HL-60/S4 treated with retinoic acid at 250 ng/mL for 4 days and 3 days (cell line): ENCODE results near the gene KRT4.

Source experiments
- in situ Hi-C: fragments of 300-500 bp; cut with MboI; formaldehyde crosslinking; loops from 2 replicates; pipeline ENCODE4 v1.7.0; 2022; ENCODE audit warnings: low sequenced_read_pairs

Gene KRT4

DNA sequence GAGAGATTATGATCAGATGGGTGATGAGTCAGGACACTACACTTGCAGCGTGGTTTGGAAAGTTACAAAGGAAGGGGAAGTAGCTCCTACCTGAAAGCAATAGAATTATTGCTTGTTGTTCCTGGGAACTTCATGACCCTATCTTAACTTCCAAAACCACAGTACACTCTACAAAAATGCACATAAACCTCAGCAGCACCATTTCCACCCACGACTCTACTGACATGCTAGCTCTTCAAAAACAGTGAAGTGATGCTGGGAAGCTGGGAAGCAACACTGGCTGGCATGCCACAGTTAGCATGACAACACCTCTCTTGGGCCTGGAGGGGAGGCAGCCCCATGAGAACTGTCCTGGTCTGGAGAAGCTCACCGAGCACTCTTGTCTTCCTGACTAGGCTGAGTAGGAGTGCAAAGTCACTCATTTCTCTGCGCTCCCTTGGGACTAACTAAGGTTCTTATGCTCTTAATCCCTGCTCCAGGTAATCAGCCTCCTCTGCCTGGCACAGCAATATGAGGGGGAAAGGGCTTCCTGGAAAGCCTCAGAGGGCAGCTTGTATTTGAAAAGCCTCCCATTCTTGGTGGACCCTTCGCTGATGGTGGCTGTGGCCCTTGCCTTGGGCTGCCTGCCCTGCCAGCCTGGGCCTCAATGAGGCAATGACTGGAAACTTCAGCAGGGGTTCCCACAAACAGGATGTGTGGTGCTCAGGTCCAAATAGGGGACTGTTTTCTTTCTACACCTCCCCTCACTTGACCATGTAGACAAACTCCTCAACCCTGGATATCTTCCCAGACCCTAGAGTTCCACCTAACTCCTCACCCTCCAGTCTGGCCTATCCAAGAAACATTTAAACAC lies 19.2 kb downstream of the KRT4 start:
- in situ Hi-C loops = no loop called here

DNA sequence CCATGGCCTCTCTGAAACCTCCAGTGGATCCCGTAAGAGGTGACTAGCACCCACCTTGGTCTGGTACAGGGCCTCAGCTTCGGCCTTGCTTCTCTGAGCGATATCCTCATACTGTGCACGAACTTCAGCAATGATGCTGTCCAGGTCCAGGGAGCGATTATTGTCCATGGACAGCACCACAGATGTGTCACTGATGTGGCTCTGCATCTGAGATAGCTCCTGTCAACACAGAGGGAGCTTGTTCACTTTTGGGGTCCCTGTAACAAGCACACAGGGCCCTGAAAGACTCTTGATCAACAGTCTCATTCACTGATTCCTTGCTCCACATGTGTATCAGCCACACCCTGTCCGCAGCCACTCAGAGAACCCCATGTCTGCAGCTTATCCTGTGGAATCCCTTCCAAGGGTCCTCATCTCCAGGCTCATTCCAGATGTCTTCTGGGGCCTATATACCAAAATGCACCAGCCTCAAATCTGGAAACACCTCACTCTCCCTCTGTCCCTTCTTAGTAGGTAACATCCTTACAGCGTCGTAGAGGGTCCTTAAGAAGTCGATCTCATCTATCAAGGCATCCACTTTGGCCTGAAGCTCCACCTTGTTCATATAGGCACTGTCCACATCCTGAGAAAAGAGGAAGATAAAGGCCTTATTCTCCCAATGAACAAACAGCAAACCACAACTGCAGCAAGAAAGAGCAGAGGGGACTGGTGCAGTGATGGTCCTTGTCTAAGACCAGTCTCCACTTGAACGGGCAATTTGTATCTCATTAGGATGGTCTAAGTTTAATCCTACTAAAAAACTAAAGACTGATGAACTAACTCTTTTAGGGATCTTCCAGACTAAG lies 21.5 kb downstream of the KRT4 start:
- in situ Hi-C loops = no loop called here

DNA sequence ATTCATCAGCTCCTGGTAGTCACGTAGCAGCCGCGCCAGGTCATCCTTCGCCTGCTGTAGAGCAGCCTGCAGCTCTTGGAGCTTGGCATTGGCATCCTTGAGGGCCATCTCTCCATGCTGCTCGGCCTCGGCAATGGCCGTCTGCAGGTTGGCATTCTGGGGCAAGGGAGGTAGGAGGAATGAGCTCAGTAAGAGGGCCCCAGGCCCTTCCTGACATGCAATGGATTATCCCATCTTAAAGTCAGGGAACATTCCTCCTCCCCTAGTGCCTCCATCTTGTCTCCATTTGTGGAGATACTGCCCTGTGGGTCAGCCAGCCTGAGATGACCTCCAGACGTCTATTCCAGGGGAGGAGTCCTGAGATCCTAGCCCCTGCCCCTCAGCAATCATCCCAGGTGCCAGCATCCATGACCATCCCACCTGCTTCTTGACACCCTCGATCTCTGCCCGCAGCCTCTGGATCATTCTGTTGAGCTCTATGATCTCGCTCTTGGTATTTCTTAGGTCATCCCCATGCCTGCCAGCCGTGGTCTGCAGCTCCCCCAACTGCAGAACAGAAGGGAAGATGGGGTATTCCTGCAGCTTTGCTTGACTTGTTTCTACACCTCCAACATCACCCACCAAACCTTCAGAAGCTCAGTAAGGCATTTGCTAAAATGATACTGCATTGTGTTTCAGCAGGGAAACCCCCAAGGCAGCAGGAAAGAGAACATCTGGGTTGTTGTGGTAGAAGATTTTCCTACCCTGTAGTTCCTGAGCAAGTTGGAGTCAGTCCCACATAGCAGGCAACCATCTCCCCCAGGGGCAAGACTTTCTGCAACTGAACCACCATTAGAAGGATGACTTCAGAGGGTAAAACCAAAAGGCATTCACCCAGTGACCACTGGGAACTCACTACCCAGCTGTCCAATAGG lies 22.4 kb downstream of the KRT4 start:
- in situ Hi-C loops = no loop called here

DNA sequence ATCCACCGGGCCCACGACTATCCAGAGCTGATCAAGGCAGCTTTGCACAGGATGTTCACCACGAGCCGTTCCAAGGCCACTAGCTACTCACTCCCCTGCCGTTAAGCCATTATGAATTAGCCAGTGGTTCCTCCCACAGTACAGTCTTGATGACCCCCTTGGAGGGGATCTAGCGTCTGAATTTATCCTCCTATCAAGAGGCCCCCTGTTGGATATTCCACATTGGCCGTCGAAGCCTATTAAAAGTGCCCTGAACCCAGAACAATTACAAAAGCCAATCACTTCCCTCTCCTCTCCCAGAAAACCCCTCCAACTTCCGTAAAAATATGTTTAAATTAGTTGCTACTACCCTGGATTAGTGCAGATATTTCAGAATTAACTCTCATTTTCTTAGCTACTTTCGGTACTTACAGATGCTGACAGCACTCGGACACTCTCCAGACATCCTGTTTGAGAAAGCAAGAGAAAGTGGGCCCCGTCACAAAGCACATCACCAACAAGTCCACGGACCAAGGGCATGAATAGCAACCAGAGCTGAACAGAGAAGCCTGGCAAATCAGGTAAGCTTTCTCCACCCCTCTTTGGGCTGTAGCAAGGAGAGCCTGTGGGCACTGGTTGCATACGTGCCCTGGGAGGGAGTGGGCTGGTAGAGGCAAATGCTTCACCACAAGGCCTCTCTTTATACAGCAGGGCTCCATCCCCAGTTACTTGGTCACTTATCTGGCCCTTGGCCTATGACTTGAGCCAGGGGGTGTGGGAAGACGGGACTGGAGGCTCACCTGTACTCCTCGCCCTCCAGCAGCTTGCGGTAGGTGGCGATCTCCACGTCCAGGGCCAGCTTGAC lies 23.3 kb downstream of the KRT4 start:
- in situ Hi-C loops = no loop called here

DNA sequence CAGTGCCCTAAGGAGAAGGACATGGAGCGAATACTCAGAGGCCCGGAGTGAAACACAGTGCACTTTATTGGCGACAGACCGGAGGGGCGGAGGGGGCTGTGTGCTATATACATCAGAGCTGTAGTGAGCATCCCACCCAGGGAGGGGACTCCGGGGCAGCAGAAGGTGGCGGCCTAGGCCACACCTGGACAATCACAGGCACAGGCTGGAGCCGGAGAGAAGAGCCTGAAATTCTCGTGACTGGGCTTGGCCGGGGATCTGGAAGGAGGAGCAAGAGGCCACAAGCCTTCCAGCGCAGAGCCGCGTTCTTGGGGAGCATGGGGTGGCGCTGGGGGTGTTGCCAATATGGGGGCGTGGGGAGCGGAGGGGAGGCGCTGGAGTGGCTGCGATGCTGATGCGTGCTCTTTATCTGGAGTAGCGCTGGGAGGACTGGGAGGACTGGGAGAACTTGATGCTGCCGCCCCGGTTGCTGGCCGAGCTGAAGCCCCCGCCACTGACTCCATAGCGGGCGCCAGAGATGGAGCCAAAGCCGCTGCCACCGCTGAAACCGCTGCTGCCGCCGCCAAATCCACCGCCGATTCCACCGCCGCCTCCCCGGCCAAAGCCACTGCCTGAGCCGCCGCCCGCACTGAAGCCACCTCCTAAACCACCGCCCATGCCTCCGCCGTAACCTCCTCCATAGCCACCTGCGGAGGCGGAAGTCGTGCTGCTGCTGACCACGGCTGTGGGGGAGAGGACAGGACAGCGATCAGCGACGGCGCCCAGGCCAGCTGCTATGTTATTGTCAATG lies 24.1 kb downstream of the KRT4 start:
- in situ Hi-C loops = no loop called here

DNA sequence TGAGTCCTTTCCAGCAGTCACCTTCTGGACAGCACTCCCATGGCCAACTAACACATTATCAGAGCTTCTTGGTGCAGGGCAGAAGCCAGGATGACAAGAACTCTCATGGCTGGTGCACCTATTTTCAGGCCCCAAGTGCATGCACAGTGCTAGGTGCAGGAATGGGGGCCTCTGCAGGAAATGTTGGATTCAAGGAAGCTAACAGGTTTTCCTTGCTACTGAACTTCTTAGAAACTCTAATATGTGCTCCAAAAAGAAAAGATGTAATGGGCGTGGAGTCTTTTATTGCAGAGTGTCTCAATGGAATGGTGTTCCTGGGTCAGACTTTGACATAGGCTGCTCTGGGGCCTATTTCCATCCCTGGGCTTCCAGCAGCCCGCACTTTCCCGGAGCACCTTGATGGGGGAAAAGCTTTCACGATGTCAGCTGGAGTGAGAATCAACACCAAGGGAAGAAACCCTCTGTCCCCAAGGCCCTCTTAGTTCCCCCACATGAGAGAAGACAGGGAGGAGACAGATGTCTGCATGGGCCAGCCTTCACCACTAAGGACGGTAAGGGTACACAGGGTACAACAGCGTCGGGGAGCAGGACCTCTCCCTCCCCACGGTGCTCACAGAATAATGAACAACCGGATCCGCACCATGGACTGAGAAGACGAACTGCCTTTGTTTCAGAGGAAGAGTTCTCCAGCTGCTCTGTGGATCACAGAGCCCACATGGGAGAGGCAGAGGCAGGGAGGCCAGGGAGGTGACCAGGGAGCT lies 24.9 kb downstream of the KRT4 start:
- in situ Hi-C loops = no loop called here

DNA sequence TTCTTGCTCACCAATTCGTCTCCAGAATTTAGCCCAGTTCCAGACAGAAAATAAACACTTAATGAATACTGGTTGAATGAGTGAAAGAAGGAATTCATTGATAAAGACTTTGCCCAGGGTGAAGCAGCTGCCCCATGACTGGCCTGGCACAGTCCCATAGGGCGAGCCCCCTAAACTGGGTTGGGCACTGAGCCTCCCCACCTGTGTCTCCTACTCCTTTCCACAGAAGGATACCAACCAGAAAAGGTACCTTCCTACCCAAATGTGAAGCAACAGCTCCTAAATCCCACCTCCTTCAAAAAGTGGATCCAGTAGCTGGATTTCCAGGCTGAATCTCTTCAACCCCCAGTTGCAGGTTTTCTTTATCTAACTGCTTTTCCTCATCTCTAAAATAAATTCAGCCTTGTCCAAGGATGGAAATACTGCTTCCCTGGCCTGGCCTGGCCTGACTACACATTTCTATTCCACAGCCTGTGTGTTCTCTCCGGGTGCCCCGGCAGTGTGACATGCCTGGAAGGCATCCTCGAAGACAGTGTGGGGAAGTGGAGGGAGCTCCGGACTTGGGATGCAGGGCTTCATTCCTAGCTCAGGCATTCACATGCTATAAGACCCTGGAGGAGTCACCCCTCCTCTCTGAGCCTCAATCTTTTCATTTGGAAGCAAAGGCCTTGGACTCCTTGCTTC lies 25.6 kb downstream of the KRT4 start:
- in situ Hi-C loops = no loop called here

DNA sequence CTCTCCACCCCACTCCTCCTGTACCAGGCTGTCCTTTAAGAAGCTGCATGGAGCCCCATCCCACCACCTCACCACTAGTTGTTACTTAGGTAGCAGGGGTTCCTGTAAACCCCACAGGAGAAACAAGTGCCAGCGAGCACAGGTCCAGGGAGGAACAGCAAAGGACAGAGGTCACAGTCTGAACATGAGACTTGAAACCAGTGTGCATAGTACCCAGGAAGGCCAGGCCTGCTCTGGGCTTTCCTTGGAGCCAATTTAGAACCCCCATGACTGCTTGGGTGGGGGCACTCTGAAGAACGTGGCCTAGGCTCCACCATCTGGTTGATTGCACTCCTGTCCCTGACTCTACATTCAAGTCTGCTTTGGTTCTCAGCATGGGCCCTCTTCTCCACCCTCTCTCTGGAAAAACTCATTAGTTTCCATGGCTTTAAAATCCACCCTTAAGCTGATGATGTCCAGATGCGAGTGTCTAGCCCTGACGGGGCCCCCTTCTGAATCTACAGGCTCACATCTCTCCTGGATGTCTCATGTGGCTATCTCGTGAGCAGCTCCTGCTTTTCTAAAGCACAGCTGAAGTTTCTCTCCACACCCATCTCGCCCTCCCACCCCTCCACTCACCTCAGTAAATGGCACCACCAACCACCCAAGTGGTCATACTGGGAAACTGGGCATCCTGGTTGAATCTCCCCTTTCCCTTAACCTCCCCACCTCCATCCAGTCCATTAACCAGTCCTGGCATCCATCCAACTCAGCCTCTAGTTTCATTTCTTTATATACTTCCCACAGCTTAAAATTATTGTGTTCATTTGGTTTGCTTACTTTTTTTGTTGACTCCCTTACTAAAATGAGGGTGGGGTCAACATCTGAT lies 26.4 kb downstream of the KRT4 start:
- in situ Hi-C loops = no loop called here

DNA sequence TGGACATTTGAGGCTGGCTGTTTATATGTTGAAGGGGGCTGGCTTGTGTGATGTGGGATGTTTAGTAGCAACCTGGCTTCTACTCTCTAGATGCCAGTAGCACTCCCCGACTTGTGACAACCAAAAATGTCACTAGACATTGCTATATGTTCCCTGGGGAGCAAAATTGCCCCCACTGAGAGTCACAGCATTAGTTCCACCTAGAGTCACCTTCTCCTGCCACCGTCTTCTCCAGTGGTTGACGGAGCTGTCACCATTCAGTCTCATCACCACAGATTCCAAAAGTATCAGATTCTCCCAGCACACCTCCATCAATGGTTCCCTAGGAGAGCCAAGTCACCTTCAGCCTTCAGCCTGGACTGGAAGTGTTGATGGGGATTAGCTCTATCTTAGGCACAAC lies 29.0 kb downstream of the KRT4 start:
- in situ Hi-C loops = no loop called here

DNA sequence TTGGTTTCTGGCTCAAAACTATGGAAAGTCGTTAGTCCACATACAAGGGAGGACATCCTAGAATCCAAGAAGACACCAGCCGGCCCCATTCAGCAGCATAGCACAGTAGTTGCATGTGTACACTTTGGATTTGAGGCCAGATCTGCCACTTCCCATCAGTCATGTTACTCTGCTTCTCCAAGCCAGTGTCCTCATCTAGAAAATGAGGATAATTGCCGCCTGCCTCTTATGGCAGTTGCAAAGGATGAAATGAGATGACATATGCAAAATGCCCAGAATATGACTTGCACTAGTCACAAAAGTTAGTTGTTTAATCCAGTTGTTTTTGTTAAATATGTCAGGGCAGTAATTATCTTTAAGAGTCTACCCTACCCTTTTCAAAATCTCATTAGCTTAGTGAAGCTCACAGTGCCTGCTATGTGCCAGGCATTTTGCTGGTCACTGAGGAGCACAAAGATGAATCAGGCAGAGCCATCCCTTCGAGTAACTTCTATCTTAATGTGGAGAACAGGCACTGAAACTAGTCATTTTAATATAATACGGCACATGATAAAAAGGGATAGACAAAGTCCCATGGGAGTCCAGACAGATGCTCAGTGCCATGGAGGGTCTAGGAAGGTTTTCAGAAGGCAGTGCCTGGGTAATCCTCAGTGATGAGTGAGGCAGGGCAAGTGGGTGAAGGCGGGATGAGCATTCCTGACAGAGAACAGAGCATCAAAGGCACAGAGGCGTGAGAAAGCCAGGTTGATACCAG lies 30.2 kb downstream of the KRT4 start:
- in situ Hi-C loops = no loop called here

DNA sequence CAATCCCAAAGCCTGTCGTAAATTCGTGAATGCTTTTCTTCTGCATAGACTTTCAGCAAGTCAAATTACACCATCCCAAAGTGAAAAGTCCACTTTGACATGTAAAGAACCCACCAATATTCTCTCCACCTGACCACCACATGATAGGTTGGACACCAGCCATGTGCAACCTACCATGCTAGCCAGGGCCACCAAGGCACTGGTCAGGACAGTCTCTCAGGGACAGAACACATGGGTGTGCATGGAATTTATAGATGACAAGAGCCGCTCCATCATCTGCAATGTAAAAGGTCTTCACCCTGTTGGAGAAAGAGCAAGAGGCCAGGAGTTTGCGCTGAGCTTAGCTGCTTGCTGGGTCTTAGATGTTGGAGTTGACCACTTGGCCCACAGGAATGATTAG lies 31.4 kb downstream of the KRT4 start:
- in situ Hi-C loops = no loop called here

DNA sequence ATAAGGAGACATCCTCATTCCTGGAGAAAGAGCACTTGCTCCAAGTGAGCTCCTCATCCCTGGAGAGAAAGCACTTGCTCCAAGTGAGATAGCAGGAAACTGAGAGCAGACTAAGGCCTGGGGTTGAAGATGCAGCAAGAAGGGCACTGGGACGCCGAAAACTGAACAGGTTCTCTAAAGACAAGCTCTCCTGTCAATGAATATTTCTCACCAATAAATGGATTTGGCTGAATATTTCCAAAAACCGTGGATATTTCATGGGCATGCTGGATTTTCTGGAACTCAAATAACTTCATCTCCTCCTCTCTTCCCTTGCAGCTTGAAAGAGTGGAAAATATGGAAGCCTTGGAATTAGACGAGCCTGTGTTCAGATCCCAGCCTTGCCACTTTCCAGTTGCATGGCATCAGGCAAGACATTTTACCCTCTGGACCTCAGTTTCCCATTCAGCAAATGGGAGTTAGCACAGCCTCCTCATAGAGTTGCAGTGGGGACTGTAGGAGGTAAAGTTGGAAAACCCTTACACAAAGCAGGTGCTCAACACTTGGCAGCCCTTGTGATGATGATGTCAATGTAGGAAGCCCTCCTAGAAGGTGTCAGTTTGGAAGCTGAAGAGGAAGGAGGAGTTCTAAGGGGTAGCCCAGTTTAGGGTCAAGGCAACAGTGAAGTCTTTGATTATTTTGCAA lies 32.4 kb downstream of the KRT4 start:
- in situ Hi-C loops = no loop called here

DNA sequence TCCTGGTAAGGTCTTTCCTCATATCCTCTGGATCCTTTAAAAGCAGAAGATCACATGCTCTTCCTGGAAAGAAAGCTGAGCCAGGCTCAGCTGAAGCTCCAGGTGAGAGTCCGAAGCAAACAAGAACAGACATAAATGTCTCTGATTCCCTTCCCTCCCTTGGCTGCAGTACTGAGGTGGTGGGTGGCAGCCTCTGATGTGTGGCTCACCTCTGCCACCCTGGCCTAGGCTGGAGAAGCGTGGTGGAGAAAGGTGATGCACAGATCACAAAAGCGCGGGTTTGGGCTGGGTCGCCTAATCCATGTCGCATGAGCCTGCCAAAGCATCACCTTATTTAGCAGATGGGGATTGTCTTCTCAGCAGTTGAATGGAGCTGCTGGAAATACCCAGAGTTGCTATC lies 34.0 kb downstream of the KRT4 start:
- in situ Hi-C loops = no loop called here

DNA sequence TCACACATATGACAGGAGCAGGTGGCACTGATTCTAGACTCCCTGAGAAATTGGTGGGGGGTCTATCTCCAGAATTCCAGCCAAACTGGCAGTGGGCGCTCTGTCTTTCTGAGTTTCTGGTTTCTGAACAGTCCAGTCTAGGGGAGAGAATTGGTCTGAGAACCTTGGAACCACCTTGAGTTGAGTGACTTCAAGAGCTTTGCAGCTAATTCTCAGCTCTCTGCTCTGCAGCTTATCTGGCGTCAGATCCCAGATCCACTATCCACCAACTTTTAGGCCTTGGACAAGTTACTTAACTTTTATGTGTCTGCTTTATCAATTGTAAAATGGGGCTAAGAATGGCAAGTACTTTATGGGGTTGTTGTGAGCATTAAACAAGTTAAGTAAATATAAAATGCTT lies 35.1 kb downstream of the KRT4 start:
- in situ Hi-C loops = no loop called here

DNA sequence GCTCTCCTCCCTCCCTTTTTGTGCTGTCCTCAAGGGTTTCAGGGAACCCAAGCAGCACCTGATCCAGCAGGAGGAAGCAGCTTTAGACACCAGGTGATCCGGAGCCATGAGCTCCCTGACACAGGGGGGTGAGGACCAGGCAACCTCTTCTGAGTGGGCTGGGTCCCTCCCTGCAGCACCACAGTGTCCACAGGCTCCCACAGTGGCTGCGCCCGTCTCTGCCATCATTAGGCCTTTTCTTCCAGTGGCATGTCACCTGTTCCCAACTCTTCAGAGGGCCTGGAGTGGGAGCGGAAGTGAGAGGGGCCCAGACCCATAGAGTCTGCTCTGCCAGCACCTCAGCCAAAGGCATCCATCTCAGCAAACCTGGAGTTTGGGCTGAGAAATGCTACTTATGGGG lies 36.4 kb downstream of the KRT4 start:
- in situ Hi-C loops = no loop called here

DNA sequence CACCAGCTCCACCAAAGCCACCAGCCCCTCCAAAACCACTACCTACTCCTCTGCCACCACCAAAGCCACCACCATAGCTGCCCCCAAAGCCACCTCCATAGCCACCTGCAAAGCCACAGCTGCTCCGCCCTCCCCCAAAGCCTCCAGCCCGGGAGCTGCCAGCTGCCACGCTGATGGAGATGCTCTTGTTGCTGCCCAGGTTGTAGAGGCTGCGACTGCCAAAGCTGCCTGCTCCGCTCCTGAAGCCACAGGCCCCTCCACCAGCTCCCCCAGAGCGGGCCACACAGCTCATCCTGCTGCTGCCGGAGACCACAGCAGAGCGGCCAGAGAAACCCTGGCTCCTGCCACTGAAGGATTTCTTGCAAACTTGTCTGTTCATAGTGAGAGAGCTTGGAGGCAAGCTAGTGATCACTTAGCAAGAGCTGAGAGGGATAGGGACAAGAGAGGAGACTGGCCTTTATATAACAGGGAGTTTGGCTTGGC lies 37.0 kb downstream of the KRT4 start, which contains the start of gene KRT76:
KRT76 (minus strand) TSS at position 433 of the 483 bp plus-strand sequence; CDS start at position 379, 54 bp downstream.
- in situ Hi-C loops = no loop called here
